GM06990 (cell line): Measurements from ENCODE around the gene EXOSC6.
"Not testable (repeated sequence)": the region's sequence is repeated elsewhere in the genome, so short reads cannot be mapped to it uniquely, and the experiment has no call there.

Source experiments
- DNase-seq: peaks from one replicate; pipeline ENCODE4 v3.0.0-alpha.2; 2011; ENCODE audit not compliant: insufficient read length; ENCODE audit errors: extremely low read depth
- H3K27me3 ChIP-seq: replicated peaks from 2 replicates; pipeline ENCODE4 v1.6.0; 2011; ENCODE audit warnings: low read length; ENCODE audit not compliant: control insufficient read depth, insufficient read depth
- H3K36me3 ChIP-seq: 2 replicates; pipeline ENCODE4 v1.5.1; 2011; ENCODE audit warnings: low read length; ENCODE audit not compliant: control insufficient read depth, insufficient read depth
- H3K4me3 ChIP-seq: replicated peaks from 2 replicates; pipeline ENCODE4 v1.5.1; 2011; ENCODE audit warnings: low read depth, mild to moderate bottlenecking, control low read depth, low read length
- CTCF ChIP-seq: IDR thresholded peaks from 2 replicates; pipeline ENCODE4 v1.5.1; 2011; ENCODE audit warnings: low read length, control low read depth, mild to moderate bottlenecking, inconsistent platforms; ENCODE audit not compliant: insufficient read depth, poor library complexity, severe bottlenecking

EXOSC6 gene

GRCh38 chr16:70290949-70291519 is 39.3 kb upstream of the EXOSC6 start:
- no peaks in the 10 kb centered on the region for H3K36me3 ChIP-seq
- H3K27me3 ChIP-seq: no peaks in the 10 kb centered on the region
- no peak overlapping the region for H3K4me3 ChIP-seq
- no peak for TF ChIP-seq CTCF
- no peak for DNase-seq

- TF ChIP-seq CTCF: no peak
- DNase-seq: peak; percentile 96
- no peaks in the 10 kb centered on the region for H3K27me3 ChIP-seq
- peak within 1 kb of the TSS; percentile 77 for H3K4me3 ChIP-seq
- H3K36me3 ChIP-seq: no peaks in the 10 kb centered on the region; the same call in 1 of the 2 replicates
These were observed 37.7 kb upstream of the EXOSC6 start, which contains the start of gene AARS1 for GRCh38 chr16:70289229-70290094. TSS of gene AARS1 (minus strand) at chr16:70289506. CDS start at chr16:70282763, 6,743 bp downstream.

GRCh38 chr16:70287304-70287971 is 35.7 kb upstream of the EXOSC6 start:
- H3K27me3 ChIP-seq, DNase-seq, H3K36me3 ChIP-seq: not testable (repeated sequence)
- peak overlapping the region; percentile 77; the same call in 1 of the 2 replicates for H3K4me3 ChIP-seq

GRCh38 chr16:70276392-70276791 is 24.7 kb upstream of the EXOSC6 start:
- no peak for TF ChIP-seq CTCF

GRCh38 chr16:70271696-70272095 is 20.0 kb upstream of the EXOSC6 start:
- no peak for TF ChIP-seq CTCF
- H3K27me3 ChIP-seq: no peaks in the 10 kb centered on the region
- DNase-seq: no peak
- no peak overlapping the region for H3K4me3 ChIP-seq
- peaks cover 33% of the 10 kb centered on the region for H3K36me3 ChIP-seq

More at GRCh38 chr16:70276392-70276791, 24.7 kb upstream of the EXOSC6 start:
- Histone ChIP-seq H3K36me3 (peaks cover 23% of the 10 kb centered on the region), H3K27me3 (no peaks in the 10 kb centered on the region), H3K4me3 (no peak overlapping the region)
- no peak for DNase-seq

GRCh38 chr16:70270176-70270575 is 18.4 kb upstream of the EXOSC6 start:
- peaks cover 34% of the 10 kb centered on the region for H3K36me3 ChIP-seq
- DNase-seq: no peak
- TF ChIP-seq CTCF: no peak
- H3K27me3 ChIP-seq: no peaks in the 10 kb centered on the region
- no peak overlapping the region for H3K4me3 ChIP-seq
